GM19238 (cell line): ENCODE results near the gene NBEA.

Experiments used
- DNase-seq: peaks from one replicate; pipeline ENCODE4 v3.0.0; 2011; ENCODE audit warnings: low spot score; ENCODE audit not compliant: insufficient read length

The NBEA gene

GRCh38 chr13:35566340-35566739 lies 624.3 kb downstream of the NBEA start:
- no peak for DNase-seq

- DNase-seq = no peak
These were observed 625.4 kb downstream of the NBEA start for GRCh38 chr13:35567406-35567980.

- no peak for DNase-seq
These were observed 631.6 kb downstream of the NBEA start for GRCh38 chr13:35573639-35574038.

- no peak for DNase-seq
These were observed 650.4 kb downstream of the NBEA start for GRCh38 chr13:35592457-35592856.

GRCh38 chr13:35593651-35594050 lies 651.6 kb downstream of the NBEA start:
- DNase-seq = no peak

GRCh38 chr13:35594096-35594495 lies 652.0 kb downstream of the NBEA start:
- no peak for DNase-seq

- DNase-seq = no peak
These were observed 653.1 kb downstream of the NBEA start for GRCh38 chr13:35595181-35595580.

- no peak for DNase-seq
These were observed 654.4 kb downstream of the NBEA start for GRCh38 chr13:35596321-35597030.

GRCh38 chr13:35597451-35597850 lies 655.4 kb downstream of the NBEA start:
- no peak for DNase-seq

- DNase-seq = no peak
These were observed 656.2 kb downstream of the NBEA start for GRCh38 chr13:35598233-35598632.

GRCh38 chr13:35598790-35599369 lies 656.8 kb downstream of the NBEA start:
- no peak for DNase-seq

- no peak for DNase-seq
These were observed 657.3 kb downstream of the NBEA start for GRCh38 chr13:35599384-35599783.

- DNase-seq = no peak
These were observed 658.1 kb downstream of the NBEA start for GRCh38 chr13:35600137-35600536.

- DNase-seq = no peak
These were observed 661.7 kb downstream of the NBEA start for GRCh38 chr13:35603593-35604285.

GRCh38 chr13:35614666-35615065 lies 672.6 kb downstream of the NBEA start:
- DNase-seq = no peak

GRCh38 chr13:35617420-35617819 lies 675.4 kb downstream of the NBEA start:
- DNase-seq = no peak

- no peak for DNase-seq
These were observed 676.6 kb downstream of the NBEA start for GRCh38 chr13:35618565-35619083.

- DNase-seq = no peak
These were observed 679.9 kb downstream of the NBEA start for GRCh38 chr13:35621989-35622388.

GRCh38 chr13:35629026-35629425 lies 687.0 kb downstream of the NBEA start:
- no peak for DNase-seq

GRCh38 chr13:35630551-35631275 lies 688.6 kb downstream of the NBEA start:
- no peak for DNase-seq

- no peak for DNase-seq
These were observed 689.6 kb downstream of the NBEA start for GRCh38 chr13:35631666-35632065.
